H9 (cell line): ENCODE data around the gene ACP6. TPM values are rescaled to one million over a fixed set of nuclear protein-coding genes. Genes with fewer than 3 reads are reported as not detected.
A peak's percentile ranks its signal among the peaks of the same experiment; 100 is the strongest.

Experiments
- DNase-seq: peaks from one replicate; pipeline ENCODE4 v3.0.0-alpha.2; 2017
- H2AFZ ChIP-seq: one replicate; pipeline ENCODE4 v1.6.1; 2013; ENCODE audit warnings: mild to moderate bottlenecking, low read length, control low read depth, moderate library complexity
- H2AK5ac ChIP-seq: 2 replicates; pipeline ENCODE4 v1.6.1; 2013; ENCODE audit warnings: low read length, control low read depth, mixed read lengths; ENCODE audit not compliant: insufficient read length
- H2BK120ac ChIP-seq: one replicate; pipeline ENCODE4 v1.6.1; 2013; ENCODE audit warnings: low read depth, mild to moderate bottlenecking, low read length, control low read depth, inconsistent platforms; ENCODE audit not compliant: poor library complexity, severe bottlenecking
- H2BK12ac ChIP-seq: 2 replicates; pipeline ENCODE4 v1.6.1; 2013; ENCODE audit warnings: low read length, control low read depth, mixed read lengths, low read depth; ENCODE audit not compliant: insufficient read length
- H2BK15ac ChIP-seq: 2 replicates; pipeline ENCODE4 v1.6.1; 2013; ENCODE audit warnings: low read depth, low read length, control low read depth
- H2BK20ac ChIP-seq: one replicate; pipeline ENCODE4 v1.6.1; 2013; ENCODE audit warnings: low read depth, mild to moderate bottlenecking, low read length, control low read depth, inconsistent platforms; ENCODE audit not compliant: poor library complexity, severe bottlenecking
- H2BK5ac ChIP-seq: 2 replicates; pipeline ENCODE4 v1.6.1; 2013; ENCODE audit warnings: low read length, control low read depth, mixed read lengths; ENCODE audit not compliant: insufficient read length
- H3K14ac ChIP-seq: 2 replicates; pipeline ENCODE4 v1.6.1; 2013; ENCODE audit warnings: low read length, control low read depth; ENCODE audit not compliant: insufficient read depth
- H3K18ac ChIP-seq: 2 replicates; pipeline ENCODE4 v1.6.1; 2013; ENCODE audit warnings: low read depth, mild to moderate bottlenecking, mixed read lengths, low read length, control low read depth; ENCODE audit not compliant: insufficient read length
- H3K23ac ChIP-seq: 2 replicates; pipeline ENCODE4 v1.6.1; 2013; ENCODE audit warnings: low read length, control low read depth, mixed read lengths, low read depth; ENCODE audit not compliant: insufficient read length
- H3K23me2 ChIP-seq: 2 replicates; pipeline ENCODE4 v1.6.1; 2013; ENCODE audit warnings: low read depth, mild to moderate bottlenecking, mixed read lengths, low read length, control low read depth; ENCODE audit not compliant: insufficient read length, poor library complexity, severe bottlenecking
- H3K27ac ChIP-seq: 2 replicates; pipeline ENCODE4 v1.5.1; 2013; ENCODE audit warnings: low read length, control low read depth, mixed read lengths, low read depth; ENCODE audit not compliant: insufficient read length
- H3K27me3 ChIP-seq: 2 replicates; pipeline ENCODE4 v1.6.1; 2013; ENCODE audit warnings: low read length, control low read depth, inconsistent platforms; ENCODE audit not compliant: insufficient read depth
- H3K4ac ChIP-seq: 2 replicates; pipeline ENCODE4 v1.6.1; 2013; ENCODE audit warnings: low read depth, mild to moderate bottlenecking, control low read depth, inconsistent platforms, low read length, moderate library complexity
- H3K4me1 ChIP-seq: 2 replicates; pipeline ENCODE4 v1.6.1; 2013; ENCODE audit warnings: low read length, control low read depth, inconsistent platforms; ENCODE audit not compliant: insufficient read depth
- H3K4me2 ChIP-seq: 2 replicates; pipeline ENCODE4 v1.6.1; 2013; ENCODE audit warnings: low read length, control low read depth, mixed read lengths; ENCODE audit not compliant: insufficient read length, insufficient read depth
- H3K56ac ChIP-seq: 2 replicates; pipeline ENCODE4 v1.6.1; 2013; ENCODE audit warnings: low read depth, mild to moderate bottlenecking, mixed read lengths, low read length, control low read depth; ENCODE audit not compliant: insufficient read length
- H3K79me1 ChIP-seq: 2 replicates; pipeline ENCODE4 v1.6.1; 2013; ENCODE audit warnings: low read depth, mild to moderate bottlenecking, moderate library complexity, low read length, control low read depth, inconsistent platforms; ENCODE audit not compliant: insufficient read depth, poor library complexity, severe bottlenecking
- H3K79me2 ChIP-seq: 2 replicates; pipeline ENCODE4 v1.6.1; 2013; ENCODE audit warnings: low read length, control low read depth, inconsistent platforms; ENCODE audit not compliant: insufficient read depth
- H3K9ac ChIP-seq: 2 replicates; pipeline ENCODE4 v1.6.1; 2013; ENCODE audit warnings: low read length, control low read depth, mixed read lengths; ENCODE audit not compliant: insufficient read length; ENCODE audit errors: extremely low read depth
- H3K9me3 ChIP-seq: one replicate; pipeline ENCODE4 v1.6.1; 2013; ENCODE audit warnings: low read depth, low read length, inconsistent platforms; ENCODE audit not compliant: control insufficient read depth
- H3T11ph ChIP-seq: one replicate; pipeline ENCODE4 v1.6.1; 2013; ENCODE audit warnings: mild to moderate bottlenecking, low read length, control low read depth, inconsistent platforms
- H4K20me1 ChIP-seq: one replicate; pipeline ENCODE4 v1.6.1; 2013; ENCODE audit not compliant: control insufficient read depth, insufficient read length, insufficient read depth
- H4K5ac ChIP-seq: 2 replicates; pipeline ENCODE4 v1.6.1; 2013; ENCODE audit warnings: low read depth, mild to moderate bottlenecking, mixed read lengths, low read length, control low read depth; ENCODE audit not compliant: insufficient read length
- H4K8ac ChIP-seq: replicated peaks from 2 replicates; pipeline ENCODE4 v1.6.1; 2013; ENCODE audit warnings: low read length, control low read depth, mixed read lengths, low read depth; ENCODE audit not compliant: insufficient read length
- H4K91ac ChIP-seq: 2 replicates; pipeline ENCODE4 v1.6.1; 2013; ENCODE audit warnings: low read depth, mild to moderate bottlenecking, moderate library complexity, mixed read lengths, low read length, control low read depth; ENCODE audit not compliant: insufficient read length
- H3K27ac Mint-ChIP-seq, 3 experiments: 2 replicates in 2 of 3; 3 replicates in 1 of 3; pipeline ENCODE4 v1.8.0; 2020 to 2021; ENCODE audit warnings: mixed read lengths in 3 of 3, mild to moderate bottlenecking in 1 of 3, moderate library complexity in 1 of 3
- H3K27me3 Mint-ChIP-seq: 2 replicates; pipeline ENCODE4 v1.8.0; 2021; ENCODE audit warnings: low read depth, mild to moderate bottlenecking, moderate library complexity, mixed read lengths
- H3K36me3 Mint-ChIP-seq, 3 experiments: 2 replicates in 2 of 3; 3 replicates in 1 of 3; pipeline ENCODE4 v1.8.0; 2020 to 2021; ENCODE audit warnings: low read depth in 3 of 3, mixed read lengths in 3 of 3; ENCODE audit not compliant: insufficient read depth in 1 of 3
- H3K4me1 Mint-ChIP-seq, 2 experiments: 2 replicates each; pipeline ENCODE4 v1.8.0; 2020; ENCODE audit warnings: mixed read lengths in 2 of 2
- H3K4me3 Mint-ChIP-seq, 2 experiments: 2 replicates in 1 of 2; 3 replicates in 1 of 2; pipeline ENCODE4 v1.8.0; 2020 to 2021; ENCODE audit warnings: mild to moderate bottlenecking in 2 of 2, mixed read lengths in 2 of 2, moderate library complexity in 1 of 2
- H3K9me3 Mint-ChIP-seq, 2 experiments: 2 replicates in 1 of 2; 3 replicates in 1 of 2; pipeline ENCODE4 v1.8.0; 2020; ENCODE audit warnings: mild to moderate bottlenecking in 2 of 2, mixed read lengths in 2 of 2, moderate library complexity in 1 of 2
- WGBS: extraction: QIAGEN DNeasy Blood & Tissue Kit; methylation state at CpG from one replicate; pipeline ENCODE4 v1.1.7; 2013; ENCODE audit warnings: missing lambda C conversion rate, low lambda C conversion rate, mixed read lengths; ENCODE audit not compliant: insufficient read length; ENCODE audit errors: extremely low coverage; 5-methylcytosine and 5-hydroxymethylcytosine counted together
- total RNA-seq: library from RNA; stranded (reverse); gene quantifications from 2 replicates; pipeline ENCODE4 v1.2.1, GENCODE V29; 2021
- TF ChIP-seq, protein P1 (sequence below): fragments of 200-600 bp; sonication (generic); conservative IDR thresholded peaks from 3 replicates; pipeline ENCODE4 v1.8.0; 2021; ENCODE audit warnings: antibody characterized with exemption, mild to moderate bottlenecking

ACP6 gene
- total RNA-seq, 1 experiment from 2014 or later = 17.1 TPM

DNA sequence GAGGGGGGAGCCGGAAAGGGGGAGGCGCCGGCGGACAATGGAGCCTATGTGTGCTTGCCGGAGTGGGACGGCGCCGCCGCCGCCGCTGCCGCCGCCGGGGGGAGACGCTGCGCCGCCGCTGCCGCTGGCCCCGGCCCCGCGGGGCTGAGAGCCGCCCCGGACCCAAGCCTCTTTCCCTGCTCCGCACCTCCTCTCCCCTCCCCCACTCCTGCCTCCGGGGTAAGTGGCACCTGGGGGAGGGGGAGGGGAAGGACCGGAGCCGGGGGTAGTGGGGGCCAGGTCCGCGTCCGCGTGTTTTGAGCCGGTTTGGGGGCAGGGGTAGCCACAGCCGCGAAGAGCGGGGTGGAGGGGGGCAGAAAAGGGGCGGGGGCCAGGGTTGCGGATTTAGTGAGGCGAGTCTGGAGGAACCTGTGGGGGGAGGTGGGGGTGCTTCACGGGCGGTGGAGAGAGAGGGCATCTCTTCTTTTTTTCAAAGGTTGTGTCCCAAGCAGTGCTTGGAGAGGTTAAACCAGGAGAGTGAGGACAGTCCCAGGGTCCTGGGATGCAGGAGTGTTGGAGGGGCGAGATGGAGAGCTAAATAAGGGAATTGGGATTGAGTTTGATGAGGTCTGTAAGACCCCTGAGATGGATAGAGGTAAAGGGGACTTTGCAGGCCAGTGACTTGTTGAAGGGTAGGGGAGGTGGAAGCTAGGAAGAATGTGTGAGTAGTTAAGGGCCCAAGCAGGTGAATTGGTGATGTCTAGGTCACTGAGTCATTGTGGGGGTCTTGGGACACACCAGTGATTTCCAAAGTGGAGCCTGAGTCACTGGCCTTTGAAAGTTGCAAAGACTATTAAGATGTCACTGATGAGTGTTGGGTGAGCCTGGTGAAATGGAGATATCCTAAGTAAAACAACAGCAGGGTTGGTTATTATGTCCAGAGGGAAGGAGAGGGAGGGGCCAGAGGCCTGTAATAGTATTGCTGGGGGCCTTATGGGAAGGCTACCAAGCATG lies 69.9 kb downstream of the ACP6 start:
- Histone ChIP-seq H2BK20ac (no peak overlapping the region), H4K91ac (no peak overlapping the region), H2BK15ac (no peak overlapping the region), H4K5ac (no peak overlapping the region), H2BK120ac (no peak overlapping the region), H4K8ac (no peak overlapping the region), H3K4ac (no peak overlapping the region), H3K56ac (no peak overlapping the region), H2AFZ (no peak overlapping the region), H4K20me1 (no peaks in the 10 kb centered on the region), H2BK5ac (no peak overlapping the region), H2BK12ac (no peak overlapping the region), H3K79me1 (peaks cover 2% of the 10 kb centered on the region), H3K23me2 (peaks cover 16% of the 10 kb centered on the region), H2AK5ac (no peak overlapping the region), H3K18ac (peak overlapping the region; percentile 48), H3K23ac (no peak overlapping the region), H3K9ac (peak overlapping the region; percentile 50), H3K4me2 (peak overlapping the region; percentile 82), H3K4me1 (peaks cover 9% of the 10 kb centered on the region), H3K27ac (no peak overlapping the region), H3T11ph (no peak overlapping the region), H3K9me3 (no peaks in the 10 kb centered on the region), H3K27me3 (no peaks in the 10 kb centered on the region; the same call in 1 of the 2 replicates), H3K14ac (0 out of 2 replicates have a peak overlapping the region, but pooled peaks have one; percentile 16), H3K79me2 (peaks cover 2% of the 10 kb centered on the region; the same call in 1 of the 2 replicates)
- TF ChIP-seq, protein P1, sequence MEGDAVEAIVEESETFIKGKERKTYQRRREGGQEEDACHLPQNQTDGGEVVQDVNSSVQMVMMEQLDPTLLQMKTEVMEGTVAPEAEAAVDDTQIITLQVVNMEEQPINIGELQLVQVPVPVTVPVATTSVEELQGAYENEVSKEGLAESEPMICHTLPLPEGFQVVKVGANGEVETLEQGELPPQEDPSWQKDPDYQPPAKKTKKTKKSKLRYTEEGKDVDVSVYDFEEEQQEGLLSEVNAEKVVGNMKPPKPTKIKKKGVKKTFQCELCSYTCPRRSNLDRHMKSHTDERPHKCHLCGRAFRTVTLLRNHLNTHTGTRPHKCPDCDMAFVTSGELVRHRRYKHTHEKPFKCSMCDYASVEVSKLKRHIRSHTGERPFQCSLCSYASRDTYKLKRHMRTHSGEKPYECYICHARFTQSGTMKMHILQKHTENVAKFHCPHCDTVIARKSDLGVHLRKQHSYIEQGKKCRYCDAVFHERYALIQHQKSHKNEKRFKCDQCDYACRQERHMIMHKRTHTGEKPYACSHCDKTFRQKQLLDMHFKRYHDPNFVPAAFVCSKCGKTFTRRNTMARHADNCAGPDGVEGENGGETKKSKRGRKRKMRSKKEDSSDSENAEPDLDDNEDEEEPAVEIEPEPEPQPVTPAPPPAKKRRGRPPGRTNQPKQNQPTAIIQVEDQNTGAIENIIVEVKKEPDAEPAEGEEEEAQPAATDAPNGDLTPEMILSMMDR = no peak; the same call in 2 of the 3 replicates
- no peaks in the 10 kb centered on the region; a peak in 1 of 5 replicates for H3K9me3 Mint-ChIP-seq
- no peak for DNase-seq
- no peaks in the 10 kb centered on the region for H3K27me3 Mint-ChIP-seq
- peaks cover 31 to 44% of the 10 kb centered on the region in 2 experiments for H3K4me1 Mint-ChIP-seq
- H3K4me3 Mint-ChIP-seq = peak overlapping the region; percentile 82 to 96
- peak overlapping the region; percentile 91 to 94 (median 92) for H3K27ac Mint-ChIP-seq
- H3K36me3 Mint-ChIP-seq = peaks cover 0 to 16% (median 8%) of the 10 kb centered on the region in 3 experiments; a peak in 4 of 7 replicates
- no CpG with 5 or more reads among the region's 42 CpGs for WGBS
